Mesenchymal stem cell (in vitro differentiated cells and primary cell): ENCODE results near the gene IFT20.

Experiments used
- DNase-seq: peaks from one replicate; pipeline ENCODE4 v3.0.0-alpha.2; 2013
- H2AFZ ChIP-seq: one replicate; pipeline ENCODE4 v1.6.1; 2013; ENCODE audit warnings: low read depth, mild to moderate bottlenecking, control low read depth, inconsistent platforms, low read length, moderate library complexity
- H2AK5ac ChIP-seq: 2 replicates; pipeline ENCODE4 v1.6.1; 2013; ENCODE audit warnings: low read length, moderate library complexity, mild to moderate bottlenecking, inconsistent platforms; ENCODE audit not compliant: severe bottlenecking
- H2BK120ac ChIP-seq: one replicate; pipeline ENCODE4 v1.6.1; 2013; ENCODE audit warnings: low read depth, mild to moderate bottlenecking, inconsistent platforms, low read length, moderate library complexity
- H2BK12ac ChIP-seq, 2 experiments: one replicate each; pipeline ENCODE4 v1.6.1; 2013; ENCODE audit warnings: inconsistent platforms in 2 of 2, low read length in 2 of 2, mild to moderate bottlenecking in 2 of 2, moderate library complexity in 2 of 2, control low read depth in 1 of 2
- H2BK15ac ChIP-seq: one replicate; pipeline ENCODE4 v1.6.1; 2013; ENCODE audit warnings: mild to moderate bottlenecking, low read depth, inconsistent platforms; ENCODE audit not compliant: poor library complexity, severe bottlenecking
- H2BK5ac ChIP-seq: 2 replicates; pipeline ENCODE4 v1.6.1; 2013; ENCODE audit warnings: low read depth, mild to moderate bottlenecking, low read length, control low read depth, inconsistent platforms; ENCODE audit not compliant: poor library complexity, severe bottlenecking
- H3K14ac ChIP-seq, 2 experiments: one replicate each; pipeline ENCODE4 v1.6.1; 2013; ENCODE audit warnings: inconsistent platforms in 2 of 2, low read length in 2 of 2, control low read depth in 1 of 2, mild to moderate bottlenecking in 1 of 2, moderate library complexity in 1 of 2
- H3K18ac ChIP-seq, 2 experiments: one replicate each; pipeline ENCODE4 v1.6.1; 2013; ENCODE audit warnings: inconsistent platforms in 2 of 2, low read length in 2 of 2, control low read depth in 1 of 2, low read depth in 1 of 2, mild to moderate bottlenecking in 1 of 2
- H3K23ac ChIP-seq, 2 experiments: one replicate each; pipeline ENCODE4 v1.6.1; 2013; ENCODE audit warnings: inconsistent platforms in 2 of 2, low read length in 2 of 2, mild to moderate bottlenecking in 2 of 2, moderate library complexity in 2 of 2, control low read depth in 1 of 2
- H3K27ac ChIP-seq: 2 replicates; pipeline ENCODE4 v1.5.1; 2013; ENCODE audit warnings: mild to moderate bottlenecking, moderate library complexity, low read length, control low read depth, inconsistent platforms; ENCODE audit not compliant: poor library complexity, severe bottlenecking
- H3K27me3 ChIP-seq, 2 experiments: 2 replicates each; pipeline versions ENCODE4 v1.6.1 to v1.7.0; 2013; ENCODE audit warnings: low read length in 2 of 2, mild to moderate bottlenecking in 2 of 2, moderate library complexity in 2 of 2, control low read depth in 1 of 2, inconsistent platforms in 1 of 2; ENCODE audit not compliant: control insufficient read depth in 1 of 2, insufficient read depth in 1 of 2
- H3K36me3 ChIP-seq, 2 experiments: 2 replicates each; pipeline versions ENCODE4 v1.6.1 to v1.7.0; 2013; ENCODE audit warnings: low read length in 2 of 2, control low read depth in 1 of 2, inconsistent platforms in 1 of 2, low read depth in 1 of 2, mild to moderate bottlenecking in 1 of 2; ENCODE audit not compliant: insufficient read depth in 2 of 2, control insufficient read depth in 1 of 2
- H3K4ac ChIP-seq, 2 experiments: one replicate each; pipeline ENCODE4 v1.6.1; 2013; ENCODE audit warnings: inconsistent platforms in 2 of 2, low read length in 2 of 2, mild to moderate bottlenecking in 2 of 2, moderate library complexity in 2 of 2, control low read depth in 1 of 2, low read depth in 1 of 2
- H3K4me1 ChIP-seq: 2 replicates; pipeline ENCODE4 v1.6.1; 2013; ENCODE audit warnings: low read depth, low read length, control low read depth; ENCODE audit not compliant: control insufficient read depth, insufficient read depth
- H3K4me2 ChIP-seq: 2 replicates; pipeline ENCODE4 v1.6.1; 2013; ENCODE audit warnings: low read length, mild to moderate bottlenecking, inconsistent platforms; ENCODE audit not compliant: poor library complexity, severe bottlenecking
- H3K4me3 ChIP-seq, 2 experiments: 2 replicates each; pipeline versions ENCODE4 v1.5.1 to v1.7.0; 2013; ENCODE audit warnings: low read length in 2 of 2, mild to moderate bottlenecking in 2 of 2, control low read depth in 1 of 2, low read depth in 1 of 2; ENCODE audit not compliant: insufficient read depth in 1 of 2
- H3K79me1 ChIP-seq: replicated peaks from 2 replicates; pipeline ENCODE4 v1.6.1; 2013; ENCODE audit warnings: mild to moderate bottlenecking, control low read depth, low read length, inconsistent platforms; ENCODE audit not compliant: poor library complexity, severe bottlenecking
- H3K9ac ChIP-seq: 2 replicates; pipeline ENCODE4 v1.7.0; 2013; ENCODE audit warnings: mild to moderate bottlenecking, low read length, moderate library complexity
- H3K9me3 ChIP-seq: 2 replicates; pipeline ENCODE4 v1.7.0; 2013; ENCODE audit warnings: mild to moderate bottlenecking, low read length; ENCODE audit not compliant: control insufficient read depth
- H4K8ac ChIP-seq: one replicate; pipeline ENCODE4 v1.6.1; 2013; ENCODE audit warnings: inconsistent platforms, mild to moderate bottlenecking, low read length, moderate library complexity
- H4K91ac ChIP-seq: one replicate; pipeline ENCODE4 v1.6.1; 2013; ENCODE audit warnings: mild to moderate bottlenecking, low read length, inconsistent platforms
- WGBS: methylation state at CpG from one replicate; pipeline ENCODE4 v1.1.7; 2013; ENCODE audit warnings: mixed read lengths; 5-methylcytosine and 5-hydroxymethylcytosine counted together

Gene IFT20

DNA sequence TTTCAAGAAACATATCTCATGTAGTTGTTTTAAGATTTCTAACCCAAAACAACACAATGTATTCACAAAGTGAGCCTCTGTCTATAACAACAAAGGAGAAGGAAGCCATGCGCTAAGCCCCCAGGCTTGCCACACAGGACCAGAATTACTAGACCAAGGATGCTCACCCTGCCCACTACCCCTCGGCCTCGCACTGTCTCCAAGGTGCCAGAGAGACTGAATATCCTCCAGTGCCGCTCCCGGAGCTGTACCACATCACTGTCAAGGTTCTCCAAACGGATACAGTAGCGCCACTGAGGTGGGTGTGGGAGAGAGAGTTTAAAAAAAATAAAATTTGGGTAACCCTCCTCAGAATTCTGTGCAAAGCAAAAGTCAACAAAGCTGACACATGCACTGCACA, 15.0 kb upstream of the IFT20 start:
- no peak overlapping the region for H3K14ac ChIP-seq
- H4K91ac ChIP-seq = no peak overlapping the region
- no peak overlapping the region for H2BK5ac ChIP-seq
- H3K27ac ChIP-seq = no peak overlapping the region
- no peak overlapping the region for H3K4ac ChIP-seq
- no peak overlapping the region for H3K9ac ChIP-seq
- no peak for DNase-seq
- H3K23ac ChIP-seq = no peak overlapping the region
- no peak overlapping the region for H4K8ac ChIP-seq
- 97% methylated on average over 6 of the region's 7 CpGs for WGBS
- peaks cover 38% of the 10 kb centered on the region for H3K79me1 ChIP-seq
- H3K36me3 ChIP-seq = peaks cover 70 to 95% of the 10 kb centered on the region in 2 experiments
- peaks cover 19% of the 10 kb centered on the region for H3K4me1 ChIP-seq
- no peak overlapping the region for H3K4me2 ChIP-seq
- no peak overlapping the region for H3K18ac ChIP-seq
- H2BK15ac ChIP-seq = no peak overlapping the region
- H2AK5ac ChIP-seq = no peak overlapping the region
- no peak overlapping the region for H2BK120ac ChIP-seq
- no peaks in the 10 kb centered on the region for H3K9me3 ChIP-seq
- no peaks in the 10 kb centered on the region for H3K27me3 ChIP-seq
- H2BK12ac ChIP-seq = no peak overlapping the region
- H2AFZ ChIP-seq = no peak overlapping the region
- H3K4me3 ChIP-seq = no peak overlapping the region

DNA sequence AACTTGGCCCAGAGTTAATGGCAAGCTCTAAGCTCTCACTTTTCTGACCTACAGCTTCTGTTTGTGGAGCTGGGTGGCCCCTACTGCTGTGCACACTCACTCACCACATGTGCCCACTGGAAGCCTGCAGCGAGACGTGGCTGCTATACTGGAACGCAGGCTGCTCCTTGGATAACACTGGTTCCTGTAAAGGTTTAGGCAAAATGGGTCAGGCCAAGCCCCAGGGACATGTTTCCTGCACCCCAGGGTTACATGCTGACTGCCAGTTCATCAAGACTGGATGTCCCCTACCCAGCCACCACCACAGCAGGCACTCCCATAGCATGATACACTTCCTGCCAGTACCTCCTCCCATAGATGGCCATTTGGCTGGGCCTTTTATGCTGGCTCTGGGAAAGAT, 13.7 kb upstream of the IFT20 start:
- Histone ChIP-seq H2AFZ (no peak overlapping the region), H3K36me3 (peaks cover 73 to 95% of the 10 kb centered on the region in 2 experiments), H3K14ac (no peak overlapping the region), H2BK15ac (no peak overlapping the region), H3K27ac (no peak overlapping the region), H2BK12ac (no peak overlapping the region), H2AK5ac (no peak overlapping the region), H3K18ac (no peak overlapping the region), H4K91ac (no peak overlapping the region), H3K4ac (no peak overlapping the region), H4K8ac (no peak overlapping the region), H3K9ac (no peak overlapping the region), H3K27me3 (no peaks in the 10 kb centered on the region), H3K4me1 (peaks cover 16% of the 10 kb centered on the region), H2BK5ac (no peak overlapping the region), H3K4me2 (no peak overlapping the region), H3K4me3 (no peak overlapping the region), H3K79me1 (peaks cover 29% of the 10 kb centered on the region), H2BK120ac (no peak overlapping the region), H3K9me3 (no peaks in the 10 kb centered on the region), H3K23ac (no peak overlapping the region)
- WGBS = 95% methylated on average over 3 of the region's 3 CpGs
- no peak for DNase-seq

DNA sequence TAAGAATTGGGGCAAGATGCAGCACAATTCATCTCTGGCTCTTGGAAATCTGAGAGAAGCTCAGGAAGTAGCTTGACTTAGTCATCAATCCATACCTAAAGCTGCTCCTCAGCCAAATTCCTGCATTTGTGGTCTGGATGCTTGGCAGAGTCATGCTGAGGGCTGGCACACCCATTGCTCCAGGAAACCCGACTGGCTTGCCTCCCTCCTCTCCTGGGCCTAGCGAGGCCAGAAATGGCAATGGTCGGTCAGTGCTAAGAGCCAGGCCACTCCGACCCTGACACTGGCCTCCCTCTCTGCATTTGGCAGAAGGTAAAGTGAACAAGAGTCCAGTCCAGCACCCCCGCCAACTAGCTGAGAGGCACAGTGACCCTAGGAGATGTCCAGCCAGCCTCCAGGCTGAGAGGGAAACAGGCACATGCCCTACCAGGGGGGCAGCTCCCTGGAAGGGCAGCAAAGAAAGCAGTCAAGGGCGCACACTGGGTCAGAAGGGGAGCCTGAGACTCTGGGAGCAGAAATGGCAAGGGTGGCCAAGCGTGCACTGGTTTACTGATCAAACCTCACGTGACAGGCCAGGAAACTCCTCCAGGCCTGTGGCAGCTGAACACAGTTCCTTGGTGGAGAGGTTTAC, 12.1 kb upstream of the IFT20 start:
- Histone ChIP-seq H3K27ac (peak overlapping the region; percentile 91), H3K4ac (peak overlapping the region in 1 of 2 experiments; percentile 66), H3K9ac (peak overlapping the region; percentile 67), H2BK5ac (peak overlapping the region; percentile 67), H2BK15ac (no peak overlapping the region), H3K23ac (no peak overlapping the region), H3K14ac (peak overlapping the region in 1 of 2 experiments; percentile 3), H3K27me3 (no peaks in the 10 kb centered on the region), H3K79me1 (peaks cover 21% of the 10 kb centered on the region), H4K91ac (peak overlapping the region; percentile 88), H3K36me3 (peaks cover 75 to 97% of the 10 kb centered on the region in 2 experiments), H3K9me3 (no peaks in the 10 kb centered on the region), H2AFZ (no peak overlapping the region), H3K4me3 (no peak overlapping the region), H4K8ac (peak overlapping the region; percentile 70), H3K4me1 (peaks cover 16% of the 10 kb centered on the region), H3K4me2 (no peak overlapping the region), H2BK120ac (no peak overlapping the region), H2BK12ac (no peak overlapping the region), H3K18ac (no peak overlapping the region), H2AK5ac (peak overlapping the region; percentile 69)
- WGBS = 77% methylated on average over 8 of the region's 8 CpGs
- DNase-seq = peak; percentile 58

DNA sequence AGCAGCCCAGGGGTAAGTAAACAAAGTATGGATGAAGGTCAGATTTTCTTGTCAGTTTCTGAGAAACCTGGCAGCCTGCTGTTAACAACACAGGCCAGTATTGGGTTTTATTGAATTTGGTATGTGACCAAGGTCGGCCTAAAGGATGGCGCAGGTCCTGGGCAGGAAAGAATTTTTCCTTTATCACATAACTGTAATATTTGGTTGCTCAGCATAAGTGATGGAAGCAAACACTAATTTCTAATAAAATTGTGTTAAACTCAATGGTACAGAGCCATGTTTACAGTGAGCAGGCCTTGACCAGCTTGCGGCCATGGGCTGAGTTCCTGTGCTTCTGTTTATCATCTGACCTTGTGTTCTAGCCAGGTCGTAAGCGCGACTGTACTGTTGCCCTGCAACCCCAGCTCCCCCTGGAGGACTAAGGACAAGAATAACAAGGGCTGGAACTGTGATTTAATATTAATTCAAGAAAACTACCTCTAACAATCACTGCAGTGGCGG, 11.5 kb upstream of the IFT20 start:
- H3K4me1 ChIP-seq = peaks cover 16% of the 10 kb centered on the region
- peak overlapping the region; percentile 13 for H3K4me2 ChIP-seq
- H3K4ac ChIP-seq = no peak overlapping the region
- H3K9ac ChIP-seq = peak overlapping the region; percentile 67
- no peak overlapping the region for H2BK15ac ChIP-seq
- no peak overlapping the region for H3K23ac ChIP-seq
- no peak overlapping the region for H4K91ac ChIP-seq
- H2BK5ac ChIP-seq = peak overlapping the region; percentile 37
- peak overlapping the region; percentile 22 for H4K8ac ChIP-seq
- peaks cover 25% of the 10 kb centered on the region for H3K79me1 ChIP-seq
- no peak overlapping the region for H3K14ac ChIP-seq
- no peaks in the 10 kb centered on the region for H3K27me3 ChIP-seq
- H3K36me3 ChIP-seq = peaks cover 76 to 98% of the 10 kb centered on the region in 2 experiments
- DNase-seq = peak; percentile 63
- WGBS = 91% methylated on average over 2 of the region's 7 CpGs
- peak overlapping the region; percentile 80 for H2AK5ac ChIP-seq
- H3K18ac ChIP-seq = no peak overlapping the region
- H2BK120ac ChIP-seq = no peak overlapping the region
- no peaks in the 10 kb centered on the region for H3K9me3 ChIP-seq
- no peak overlapping the region for H2AFZ ChIP-seq
- no peak overlapping the region for H3K4me3 ChIP-seq
- H3K27ac ChIP-seq = peak overlapping the region; percentile 91
- no peak overlapping the region for H2BK12ac ChIP-seq
